Loucy (cell line): ENCODE measurements around the gene LEKR1.

ENCODE experiments used
- EZH2phosphoT487 ChIP-seq: fragments of 200-600 bp; IDR thresholded peaks from 2 replicates; pipeline ENCODE4 v1.6.1; 2018; ENCODE audit warnings: antibody characterized with exemption, mild to moderate bottlenecking, moderate library complexity, borderline replicate concordance
- TF ChIP-seq, protein P1 (sequence below): fragments of 200-600 bp; sonication (generic); conservative IDR thresholded peaks from 2 replicates; pipeline ENCODE4 v1.5.1; 2014; ENCODE audit warnings: mild to moderate bottlenecking, antibody characterized with exemption, low read length

DNA sequence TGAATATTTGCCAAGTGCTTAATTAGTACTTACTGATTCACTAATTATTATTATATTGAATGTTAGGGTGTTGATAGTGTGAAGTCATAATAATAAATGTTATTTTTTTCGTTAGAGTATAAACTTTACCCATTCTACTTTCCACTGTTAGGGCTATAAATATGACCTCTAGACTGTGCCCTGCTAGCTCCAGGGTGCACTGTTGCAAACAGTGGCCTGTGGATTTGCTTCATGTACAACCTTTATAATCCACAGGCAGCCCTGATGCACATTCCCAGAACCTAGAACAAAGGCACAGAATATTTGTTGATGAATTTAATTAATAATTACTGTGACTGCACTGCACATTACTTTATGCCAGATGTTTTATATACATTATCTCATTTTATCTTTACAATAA lies 28.8 kb upstream of the LEKR1 start:
- TF ChIP-seq, protein P1, sequence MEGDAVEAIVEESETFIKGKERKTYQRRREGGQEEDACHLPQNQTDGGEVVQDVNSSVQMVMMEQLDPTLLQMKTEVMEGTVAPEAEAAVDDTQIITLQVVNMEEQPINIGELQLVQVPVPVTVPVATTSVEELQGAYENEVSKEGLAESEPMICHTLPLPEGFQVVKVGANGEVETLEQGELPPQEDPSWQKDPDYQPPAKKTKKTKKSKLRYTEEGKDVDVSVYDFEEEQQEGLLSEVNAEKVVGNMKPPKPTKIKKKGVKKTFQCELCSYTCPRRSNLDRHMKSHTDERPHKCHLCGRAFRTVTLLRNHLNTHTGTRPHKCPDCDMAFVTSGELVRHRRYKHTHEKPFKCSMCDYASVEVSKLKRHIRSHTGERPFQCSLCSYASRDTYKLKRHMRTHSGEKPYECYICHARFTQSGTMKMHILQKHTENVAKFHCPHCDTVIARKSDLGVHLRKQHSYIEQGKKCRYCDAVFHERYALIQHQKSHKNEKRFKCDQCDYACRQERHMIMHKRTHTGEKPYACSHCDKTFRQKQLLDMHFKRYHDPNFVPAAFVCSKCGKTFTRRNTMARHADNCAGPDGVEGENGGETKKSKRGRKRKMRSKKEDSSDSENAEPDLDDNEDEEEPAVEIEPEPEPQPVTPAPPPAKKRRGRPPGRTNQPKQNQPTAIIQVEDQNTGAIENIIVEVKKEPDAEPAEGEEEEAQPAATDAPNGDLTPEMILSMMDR, result no peak
- TF ChIP-seq EZH2phosphoT487, result no peak
